SU-DHL-6 (cell line): ENCODE data around the gene TRIM34.
"Not testable (repeated sequence)": the region's sequence is repeated elsewhere in the genome, so short reads cannot be mapped to it uniquely, and the experiment has no call there.

Experiments
- H2AFZ ChIP-seq: fragments of 200-600 bp; sonication (generic); 2 replicates; pipeline ENCODE4 v1.6.1; 2014; ENCODE audit warnings: low read depth, mild to moderate bottlenecking, moderate library complexity, mixed read lengths, antibody characterized with exemption, low read length; ENCODE audit not compliant: severe bottlenecking
- H3F3A ChIP-seq: fragments of 200-600 bp; shearing (Covaris generic); 2 replicates; pipeline ENCODE4 v1.6.0; 2016; ENCODE audit warnings: antibody characterized with exemption, mild to moderate bottlenecking; ENCODE audit not compliant: insufficient read depth
- H3K27ac ChIP-seq: fragments of 200-600 bp; sonication (generic); 2 replicates; pipeline ENCODE4 v1.5.1; 2016; ENCODE audit warnings: low read depth, mild to moderate bottlenecking, low read length, moderate library complexity, mixed read lengths
- H3K27me3 ChIP-seq: fragments of 200-600 bp; sonication (generic), shearing (Covaris generic); 2 replicates; pipeline ENCODE4 v1.6.0; 2014; ENCODE audit warnings: mild to moderate bottlenecking, low read length
- H3K36me3 ChIP-seq: fragments of 200-600 bp; sonication (generic); 2 replicates; pipeline ENCODE4 v1.6.1; 2014; ENCODE audit warnings: mild to moderate bottlenecking, low read length, mixed read lengths
- H3K4me2 ChIP-seq: fragments of 300-600, 200-600 bp; shearing (Covaris generic), sonication (generic); 2 replicates; pipeline ENCODE4 v1.6.0; 2014; ENCODE audit warnings: low read length, low read depth, mild to moderate bottlenecking; ENCODE audit not compliant: poor library complexity, severe bottlenecking
- H3K4me3 ChIP-seq: fragments of 200-600 bp; sonication (generic); 2 replicates; pipeline ENCODE4 v1.5.1; 2014; ENCODE audit warnings: antibody characterized with exemption, low read length, mild to moderate bottlenecking, mixed read lengths; ENCODE audit not compliant: insufficient read depth, poor library complexity, severe bottlenecking
- H3K79me2 ChIP-seq: fragments of 200-600 bp; sonication (generic); 2 replicates; pipeline ENCODE4 v1.6.1; 2014; ENCODE audit warnings: mild to moderate bottlenecking, low read length, moderate library complexity; ENCODE audit not compliant: insufficient read depth
- H3K9ac ChIP-seq: fragments of 200-600 bp; sonication (generic); 2 replicates; pipeline ENCODE4 v1.7.0; 2014; ENCODE audit warnings: mild to moderate bottlenecking, low read length
- H3K9me2 ChIP-seq: fragments of 200-600 bp; sonication (generic); replicated peaks from 2 replicates; pipeline ENCODE4 v1.6.1; 2014; ENCODE audit warnings: low read length; ENCODE audit not compliant: insufficient read depth
- H3K9me3 ChIP-seq: fragments of 200-600 bp; sonication (generic); 2 replicates; pipeline ENCODE4 v1.6.1; 2014; ENCODE audit warnings: low read length, mixed read lengths; ENCODE audit not compliant: insufficient read depth
- H4K20me1 ChIP-seq: fragments of 200-600 bp; sonication (generic); 2 replicates; pipeline ENCODE4 v1.6.1; 2014; ENCODE audit warnings: low read depth, mild to moderate bottlenecking, antibody characterized with exemption, low read length, moderate library complexity, mixed read lengths
- CTCF ChIP-seq: fragments of 200-600 bp; sonication (generic); IDR thresholded peaks from one replicate; pipeline ENCODE4 v1.5.1; 2017; ENCODE audit warnings: antibody characterized with exemption, mild to moderate bottlenecking, low read length, moderate library complexity; ENCODE audit not compliant: insufficient read depth, poor library complexity, severe bottlenecking
- EZH2phosphoT487 ChIP-seq: fragments of 200-600 bp; sonication (generic), shearing (Covaris generic); conservative IDR thresholded peaks from 2 replicates; pipeline ENCODE4 v1.6.1; 2018; ENCODE audit warnings: mild to moderate bottlenecking, antibody characterized with exemption, low read length, moderate library complexity, mixed read lengths

Gene TRIM34

GRCh38 chr11:5655474-5655873 lies 30.7 kb downstream of the TRIM34 start:
- Histone ChIP-seq H3K36me3 (peaks cover 3% of the 10 kb centered on the region; the same call in 1 of the 2 replicates), H3K79me2 (no peaks in the 10 kb centered on the region), H3K27ac (no peak overlapping the region), H3K4me3 (no peak overlapping the region), H3K4me2 (no peak overlapping the region), H2AFZ (no peak overlapping the region), H3K9me3 (no peaks in the 10 kb centered on the region), H4K20me1 (no peaks in the 10 kb centered on the region), H3K9ac (no peak overlapping the region), H3F3A (no peaks in the 10 kb centered on the region), H3K27me3 (no peaks in the 10 kb centered on the region), H3K9me2 (no peaks in the 10 kb centered on the region)
- TF ChIP-seq CTCF (no peak), EZH2phosphoT487 (no peak)

GRCh38 chr11:5656956-5657355 lies 32.2 kb downstream of the TRIM34 start:
- H3K4me3 ChIP-seq, H3K79me2 ChIP-seq, H2AFZ ChIP-seq, H3K4me2 ChIP-seq, H3K9me3 ChIP-seq, H3K27ac ChIP-seq, H3K9ac ChIP-seq, H3K36me3 ChIP-seq, H3K9me2 ChIP-seq, H3K27me3 ChIP-seq, H3F3A ChIP-seq, H4K20me1 ChIP-seq: not testable (repeated sequence)

- Histone ChIP-seq H4K20me1 (no peaks in the 10 kb centered on the region), H3K79me2 (no peaks in the 10 kb centered on the region), H3K9ac (no peak overlapping the region), H3K4me3 (no peak overlapping the region), H3K9me3 (no peaks in the 10 kb centered on the region), H3K27me3 (no peaks in the 10 kb centered on the region), H3F3A (no peaks in the 10 kb centered on the region), H3K4me2 (no peak overlapping the region), H3K9me2 (no peaks in the 10 kb centered on the region), H3K36me3 (no peaks in the 10 kb centered on the region), H2AFZ (no peak overlapping the region), H3K27ac (no peak overlapping the region)
- no peak for TF ChIP-seq EZH2phosphoT487
Observed at GRCh38 chr11:5658318-5658717, 33.5 kb downstream of the TRIM34 start.

- peaks cover 5% of the 10 kb centered on the region; the same call in 1 of the 2 replicates for H3K36me3 ChIP-seq
- no peaks in the 10 kb centered on the region for H3K9me2 ChIP-seq
- H3K79me2 ChIP-seq, result no peaks in the 10 kb centered on the region
- no peak overlapping the region for H3K4me2 ChIP-seq
- no peak for TF ChIP-seq EZH2phosphoT487
- TF ChIP-seq CTCF, result no peak
- no peak overlapping the region for H2AFZ ChIP-seq
- no peaks in the 10 kb centered on the region for H3K27me3 ChIP-seq
- no peak overlapping the region for H3K4me3 ChIP-seq
- no peak overlapping the region for H3K9ac ChIP-seq
- no peaks in the 10 kb centered on the region for H3F3A ChIP-seq
- no peak overlapping the region for H3K27ac ChIP-seq
- H4K20me1 ChIP-seq, result no peaks in the 10 kb centered on the region
- H3K9me3 ChIP-seq, result no peaks in the 10 kb centered on the region
Observed at GRCh38 chr11:5663511-5663910, 38.7 kb downstream of the TRIM34 start.
